ENCODE data around the gene POLR2C.

Gene POLR2C

GRCh38 chr16:57473906-57474305, 11.4 kb downstream of the POLR2C start:
- no peak for TF ChIP-seq CTCF (IDR thresholded peaks at IDR 0.05; ENCODE audit: insufficient read depth, low read length, poor library complexity, severe bottlenecking)
- no peaks in the 10 kb centered on the region for H3K27me3 ChIP-seq (replicated peaks; ENCODE audit: control insufficient read depth, insufficient read depth, low read length)
- peaks cover 31% of the 10 kb centered on the region for H3K36me3 ChIP-seq (ENCODE audit: control insufficient read depth, insufficient read depth, low read length)
- DNase-seq (ENCODE audit: extremely low read depth, insufficient read length), result no peak
- no peak overlapping the region for H3K4me3 ChIP-seq (replicated peaks; ENCODE audit: low read depth, low read length)

- no peak for TF ChIP-seq CTCF (IDR thresholded peaks at IDR 0.05; ENCODE audit: insufficient read depth, low read length, poor library complexity, severe bottlenecking)
- Histone ChIP-seq H3K36me3 (ENCODE audit: control insufficient read depth, insufficient read depth, low read length) (peaks cover 22% of the 10 kb centered on the region), H3K27me3 (replicated peaks; ENCODE audit: control insufficient read depth, insufficient read depth, low read length) (no peaks in the 10 kb centered on the region; the same call in 1 of the 2 replicates), H3K4me3 (replicated peaks; ENCODE audit: low read depth, low read length) (no peak overlapping the region)
- no peak for DNase-seq (ENCODE audit: extremely low read depth, insufficient read length)
Observed at GRCh38 chr16:57474671-57475661, 12.5 kb downstream of the POLR2C start.

- DNase-seq (ENCODE audit: extremely low read depth, insufficient read length), result peak; percentile 78
- H3K4me3 ChIP-seq (replicated peaks; ENCODE audit: low read depth, low read length), result no peak overlapping the region
- TF ChIP-seq CTCF (IDR thresholded peaks at IDR 0.05; ENCODE audit: insufficient read depth, low read length, poor library complexity, severe bottlenecking), result peak; percentile 92
- no peaks in the 10 kb centered on the region; the same call in 1 of the 2 replicates for H3K27me3 ChIP-seq (replicated peaks; ENCODE audit: control insufficient read depth, insufficient read depth, low read length)
- peaks cover 18% of the 10 kb centered on the region for H3K36me3 ChIP-seq (ENCODE audit: control insufficient read depth, insufficient read depth, low read length)
Observed at GRCh38 chr16:57475711-57476339, 13.3 kb downstream of the POLR2C start.

- H3K4me3 ChIP-seq (replicated peaks; ENCODE audit: low read depth, low read length), result no peak overlapping the region
- no peaks in the 10 kb centered on the region; the same call in 1 of the 2 replicates for H3K27me3 ChIP-seq (replicated peaks; ENCODE audit: control insufficient read depth, insufficient read depth, low read length)
- peaks cover 13% of the 10 kb centered on the region for H3K36me3 ChIP-seq (ENCODE audit: control insufficient read depth, insufficient read depth, low read length)
- TF ChIP-seq CTCF (IDR thresholded peaks at IDR 0.05; ENCODE audit: insufficient read depth, low read length, poor library complexity, severe bottlenecking), result no peak
- no peak for DNase-seq (ENCODE audit: extremely low read depth, insufficient read length)
Observed at GRCh38 chr16:57476546-57477410, 14.3 kb downstream of the POLR2C start.

GRCh38 chr16:57477531-57478202, 15.2 kb downstream of the POLR2C start:
- Histone ChIP-seq H3K4me3 (replicated peaks; ENCODE audit: low read depth, low read length) (no peak overlapping the region), H3K36me3 (ENCODE audit: control insufficient read depth, insufficient read depth, low read length) (peaks cover 7% of the 10 kb centered on the region)

More at GRCh38 chr16:57477531-57478202, 15.2 kb downstream of the POLR2C start:
- no peaks in the 10 kb centered on the region; the same call in 1 of the 2 replicates for H3K27me3 ChIP-seq (replicated peaks; ENCODE audit: control insufficient read depth, insufficient read depth, low read length)
- TF ChIP-seq CTCF (IDR thresholded peaks at IDR 0.05; ENCODE audit: insufficient read depth, low read length, poor library complexity, severe bottlenecking), result no peak
- DNase-seq (ENCODE audit: extremely low read depth, insufficient read length), result no peak
